HCT116 (cell line): ENCODE data around the gene ABHD5. TPM values are rescaled to one million over a fixed set of nuclear protein-coding genes. Genes with fewer than 3 reads are reported as not detected.

Experiments used
- ATAC-seq: fragments of 200-7000 bp; cut with Tn5 transposase; 2 replicates; pipeline ENCODE4 v1.9.1; 2020; ENCODE audit warnings: mild to moderate bottlenecking, moderate library complexity
- BruUV-seq: library from RNA; stranded (reverse); fragments of 400-500 nt; replicated peaks from 2 replicates; lab custom pipeline; 2021; lab: Mats Ljungman, UMichigan
- CTCF ChIA-PET: fragments of 300-600 bp; sonication (Branson Sonifier 250); formaldehyde crosslinking; loops from one replicate; lab custom pipeline; 2021; ENCODE audit warnings: antibody characterized with exemption; lab: Charles Lee
- POLR2A ChIA-PET: fragments of 300-600, 350-600 bp; sonication (Branson Sonifier 250); formaldehyde crosslinking; loops from one replicate; lab custom pipeline; 2021; ENCODE audit warnings: antibody characterized with exemption; lab: Charles Lee
- RAD21 ChIA-PET, 2 experiments: fragments of 300-600 bp; sonication (Branson Sonifier 250); formaldehyde crosslinking; loops; one replicate each; lab custom pipeline; 2023; ENCODE audit warnings: low total read pairs in 2 of 2; ENCODE audit not compliant: uncharacterized antibody in 2 of 2, unreplicated experiment in 2 of 2, low non-redundant PET in 1 of 2; lab: Charles Lee
- DNase-seq: peaks from one replicate; pipeline ENCODE4 v3.0.0-alpha.2; 2010; ENCODE audit warnings: low read depth, low spot score
- H2AFZ ChIP-seq: fragments of 200-600 bp; shearing (Covaris generic), sonication (generic); 2 replicates; pipeline ENCODE4 v1.6.1; 2017; ENCODE audit warnings: low read depth, mixed run types, mixed read lengths, antibody characterized with exemption, low read length; ENCODE audit not compliant: poor library complexity, severe bottlenecking
- H3K27ac ChIP-seq: 2 replicates; pipeline ENCODE4 v1.5.1; 2012; ENCODE audit warnings: low read depth, low read length
- H3K27me3 ChIP-seq: fragments of 200-600 bp; sonication (generic); 2 replicates; pipeline ENCODE4 v1.6.1; 2016; ENCODE audit warnings: mixed run types, low read length, mixed read lengths; ENCODE audit not compliant: insufficient read depth
- H3K36me3 ChIP-seq, 2 experiments: fragments of 200-500 bp in 1 of 2; fragments of 200-600 bp in 1 of 2; sonication (Bioruptor generic) in 1 of 2; sonication (generic) in 1 of 2; 2 replicates each; pipeline versions ENCODE4 v1.5.1 to v1.6.1; 2014 to 2016; ENCODE audit warnings: low read length in 2 of 2, inconsistent platforms in 1 of 2, mixed read lengths in 1 of 2, mixed run types in 1 of 2; ENCODE audit not compliant: insufficient read depth in 2 of 2, control insufficient read depth in 1 of 2
- H3K4me1 ChIP-seq, 2 experiments: fragments of 200-600 bp in 1 of 2; sonication (generic) in 1 of 2; 2 replicates each; pipeline versions ENCODE4 v1.5.1 to v1.6.1; 2012 to 2017; ENCODE audit warnings: low read length in 2 of 2, inconsistent platforms in 1 of 2, mild to moderate bottlenecking in 1 of 2, mixed read lengths in 1 of 2, mixed run types in 1 of 2, moderate library complexity in 1 of 2; ENCODE audit not compliant: insufficient read depth in 2 of 2, control insufficient read depth in 1 of 2
- H3K4me2 ChIP-seq: fragments of 200-600 bp; sonication (generic); 2 replicates; pipeline ENCODE4 v1.6.1; 2017; ENCODE audit warnings: mixed run types, low read length, mixed read lengths
- H3K4me3 ChIP-seq, 2 experiments: fragments of 200-600 bp in 1 of 2; sonication (generic) in 1 of 2; replicated peaks in 1 of 2; 2 replicates each; pipeline ENCODE4 v1.5.1; 2011 to 2016; ENCODE audit warnings: low read length in 2 of 2, control low read depth in 1 of 2, low read depth in 1 of 2, mild to moderate bottlenecking in 1 of 2, mixed read lengths in 1 of 2, mixed run types in 1 of 2
- H3K79me2 ChIP-seq: fragments of 200-600 bp; sonication (generic); 2 replicates; pipeline ENCODE4 v1.6.1; 2017; ENCODE audit warnings: mild to moderate bottlenecking, mixed run types, low read length, moderate library complexity, mixed read lengths; ENCODE audit not compliant: insufficient read depth
- H3K9ac ChIP-seq: fragments of 200-600 bp; sonication (generic); 2 replicates; pipeline ENCODE4 v1.6.1; 2016; ENCODE audit warnings: low read length, mixed read lengths
- H3K9me2 ChIP-seq: fragments of 200-600 bp; sonication (generic), shearing (Covaris generic); 2 replicates; pipeline ENCODE4 v1.6.1; 2017; ENCODE audit warnings: mixed run types, mild to moderate bottlenecking, moderate library complexity; ENCODE audit not compliant: insufficient read depth
- H3K9me3 ChIP-seq, 2 experiments: fragments of 200-500 bp in 1 of 2; fragments of 200-600 bp in 1 of 2; sonication (Bioruptor generic) in 1 of 2; sonication (generic) in 1 of 2; 2 replicates each; pipeline ENCODE4 v1.6.1; 2014 to 2017; ENCODE audit warnings: low read length in 2 of 2, mixed read lengths in 2 of 2, inconsistent platforms in 1 of 2, low read depth in 1 of 2, mild to moderate bottlenecking in 1 of 2, mixed run types in 1 of 2, moderate library complexity in 1 of 2; ENCODE audit not compliant: control insufficient read depth in 1 of 2, insufficient read depth in 1 of 2
- H4K20me1 ChIP-seq: fragments of 200-600 bp; sonication (generic), shearing (Covaris generic); 2 replicates; pipeline ENCODE4 v1.6.1; 2017; ENCODE audit warnings: mixed run types, mild to moderate bottlenecking, moderate library complexity; ENCODE audit not compliant: insufficient read depth
- CBX3 ChIP-seq: IDR thresholded peaks from 2 replicates; pipeline ENCODE4 v1.6.1; 2012; ENCODE audit warnings: low read depth
- EGR1 ChIP-seq: IDR thresholded peaks from 2 replicates; pipeline ENCODE4 v1.6.1; 2012; ENCODE audit warnings: low read depth
- JUND ChIP-seq: IDR thresholded peaks from 2 replicates; pipeline ENCODE4 v1.6.1; 2012
- POLR2AphosphoS5 ChIP-seq: IDR thresholded peaks from 2 replicates; pipeline ENCODE4 v1.6.1; 2011; ENCODE audit warnings: mild to moderate bottlenecking, low read depth, low read length, moderate library complexity
- SIN3A ChIP-seq: IDR thresholded peaks from 2 replicates; pipeline ENCODE4 v1.6.1; 2012; ENCODE audit warnings: low read depth
- YY1 ChIP-seq: IDR thresholded peaks from 2 replicates; pipeline ENCODE4 v1.6.1; 2011; ENCODE audit warnings: low read length, low read depth, moderate library complexity, mild to moderate bottlenecking; ENCODE audit not compliant: insufficient replicate concordance; ENCODE audit errors: extremely low read depth
- ZFX ChIP-seq: fragments of 450-650 bp; IDR thresholded peaks from 2 replicates; pipeline ENCODE4 v1.6.1; 2017
- intact Hi-C: fragments of 100-400 bp; cut with micrococcal nuclease; formaldehyde crosslinking; loops from 2 replicates; pipeline ENCODE4 v1.10.0; 2022
- total RNA-seq: library from RNA; stranded (reverse); gene quantifications from one replicate; pipeline ENCODE4 v1.2.1, GENCODE V29; 2021; ENCODE audit not compliant: unreplicated experiment
- TF ChIP-seq, protein P1 (sequence below), 3 experiments: fragments of 200-600 bp in 1 of 3; sonication (generic) in 1 of 3; IDR thresholded peaks in 2 of 3; conservative IDR thresholded peaks in 1 of 3; 2 replicates each; pipeline ENCODE4 v1.5.1; 2012 to 2017; ENCODE audit warnings: low read depth in 2 of 3, low read length in 2 of 3, antibody characterized with exemption in 1 of 3, borderline replicate concordance in 1 of 3, control low read depth in 1 of 3, mild to moderate bottlenecking in 1 of 3, mixed read lengths in 1 of 3, mixed run types in 1 of 3, moderate library complexity in 1 of 3; ENCODE audit not compliant: insufficient read depth in 1 of 3

ABHD5 gene
- total RNA-seq, 1 experiment from 2014 or later = 18.5 TPM

DNA sequence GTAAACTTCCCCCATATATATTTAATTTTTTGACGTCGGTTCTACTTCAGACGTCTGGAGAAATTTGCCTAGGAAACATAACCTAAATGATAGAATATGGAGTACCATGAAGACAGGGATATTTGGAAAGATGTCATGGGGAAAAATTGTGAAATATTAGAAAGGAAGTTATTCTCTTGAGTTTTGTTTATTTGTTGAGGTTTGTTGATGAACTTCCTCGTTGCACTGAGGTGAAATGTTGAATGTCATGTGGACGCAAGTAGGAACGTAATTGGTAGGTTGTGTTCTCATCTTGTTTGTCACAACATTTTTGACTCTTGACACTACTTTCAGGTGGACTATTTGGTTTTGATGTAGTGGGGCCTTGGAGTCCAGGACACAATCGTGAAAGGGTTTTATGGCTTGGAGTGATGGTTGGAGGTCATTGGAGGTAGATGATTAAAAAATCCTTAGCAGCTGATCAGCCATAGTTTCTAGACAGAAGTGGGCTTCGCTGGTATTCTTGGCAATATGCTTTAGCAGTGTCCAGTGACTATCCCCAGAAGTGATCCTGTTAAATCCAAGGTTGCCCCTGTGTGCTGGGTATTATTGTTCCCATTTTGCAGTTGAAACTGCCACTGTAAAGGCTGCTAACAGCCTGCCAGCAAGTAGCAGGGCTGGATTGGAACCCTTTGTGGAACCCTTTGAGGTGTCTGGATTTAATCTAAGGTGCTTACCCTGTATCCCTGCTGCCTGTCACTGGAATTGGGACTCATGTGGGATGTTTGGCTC lies 1.5 kb downstream of the ABHD5 start:
- Histone ChIP-seq H4K20me1 (no peaks in the 10 kb centered on the region), H3K36me3 (no peaks in the 10 kb centered on the region), H3K9me3 (no peaks in the 10 kb centered on the region), H3K79me2 (peaks cover 53% of the 10 kb centered on the region), H3K4me2 (peak overlapping the region; percentile 98), H3K4me3 (peak overlapping the region; percentile 58 to 64), H3K27me3 (no peaks in the 10 kb centered on the region), H3K9me2 (no peaks in the 10 kb centered on the region), H3K4me1 (peaks cover 10 to 25% of the 10 kb centered on the region in 2 experiments; a peak in 2 of 4 replicates), H3K27ac (peak overlapping the region; percentile 88; the same call in 1 of the 2 replicates), H3K9ac (peak overlapping the region; percentile 73), H2AFZ (no peak overlapping the region)
- ATAC-seq = no peak
- ChIA-PET POLR2A (no interaction called here), RAD21 (interaction anchor here in 1 of 2 experiments (0.6 kb wide), 1 partner anchor 70 kb away, joined by 3 read pairs; the partner anchor contains the start of gene ANO10), CTCF (no interaction called here)
- intact Hi-C loops = no loop called here
- no peak for TF ChIP-seq SIN3A
- no peak for TF ChIP-seq YY1
- TF ChIP-seq ZFX = no peak
- TF ChIP-seq JUND = no peak
- no peak for TF ChIP-seq EGR1
- TF ChIP-seq CBX3 = no peak
- TF ChIP-seq POLR2AphosphoS5 = no peak
- TF ChIP-seq, protein P1, sequence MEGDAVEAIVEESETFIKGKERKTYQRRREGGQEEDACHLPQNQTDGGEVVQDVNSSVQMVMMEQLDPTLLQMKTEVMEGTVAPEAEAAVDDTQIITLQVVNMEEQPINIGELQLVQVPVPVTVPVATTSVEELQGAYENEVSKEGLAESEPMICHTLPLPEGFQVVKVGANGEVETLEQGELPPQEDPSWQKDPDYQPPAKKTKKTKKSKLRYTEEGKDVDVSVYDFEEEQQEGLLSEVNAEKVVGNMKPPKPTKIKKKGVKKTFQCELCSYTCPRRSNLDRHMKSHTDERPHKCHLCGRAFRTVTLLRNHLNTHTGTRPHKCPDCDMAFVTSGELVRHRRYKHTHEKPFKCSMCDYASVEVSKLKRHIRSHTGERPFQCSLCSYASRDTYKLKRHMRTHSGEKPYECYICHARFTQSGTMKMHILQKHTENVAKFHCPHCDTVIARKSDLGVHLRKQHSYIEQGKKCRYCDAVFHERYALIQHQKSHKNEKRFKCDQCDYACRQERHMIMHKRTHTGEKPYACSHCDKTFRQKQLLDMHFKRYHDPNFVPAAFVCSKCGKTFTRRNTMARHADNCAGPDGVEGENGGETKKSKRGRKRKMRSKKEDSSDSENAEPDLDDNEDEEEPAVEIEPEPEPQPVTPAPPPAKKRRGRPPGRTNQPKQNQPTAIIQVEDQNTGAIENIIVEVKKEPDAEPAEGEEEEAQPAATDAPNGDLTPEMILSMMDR (IDR thresholded peaks at IDR 0.05 in 2 of 3, conservative IDR thresholded peaks at IDR 0.05 in 1 of 3; ENCODE audit: borderline replicate concordance in 1 of 3, insufficient read depth in 1 of 3, low read depth in 2 of 3, low read length in 2 of 3) = no peak
- BruUV-seq = TSS peak; percentile 75
- DNase-seq = no peak
